IPS DF 6.9 (cell line): Measurements from ENCODE around the gene MYDGF.
A peak's percentile ranks its signal among the peaks of the same experiment; 100 is the strongest.
"Not testable (repeated sequence)": the region's sequence is repeated elsewhere in the genome, so short reads cannot be mapped to it uniquely, and the experiment has no call there.

ENCODE experiments used
- DNase-seq: peaks from one replicate; pipeline ENCODE4 v3.0.0-alpha.2; 2013; ENCODE audit warnings: low read depth, low spot score
- H3K27ac ChIP-seq: one replicate; pipeline ENCODE4 v1.5.1; 2013; ENCODE audit warnings: low read length, control low read depth
- H3K27me3 ChIP-seq: 2 replicates; pipeline ENCODE4 v1.6.1; 2013; ENCODE audit warnings: mild to moderate bottlenecking, low read length; ENCODE audit not compliant: control insufficient read depth, insufficient read depth
- H3K36me3 ChIP-seq: 2 replicates; pipeline ENCODE4 v1.6.1; 2013; ENCODE audit warnings: low read length; ENCODE audit not compliant: control insufficient read depth, insufficient read depth
- H3K4me1 ChIP-seq: 2 replicates; pipeline ENCODE4 v1.6.1; 2013; ENCODE audit warnings: low read length; ENCODE audit not compliant: control insufficient read depth, insufficient read depth
- H3K4me3 ChIP-seq: 2 replicates; pipeline ENCODE4 v1.5.1; 2013; ENCODE audit warnings: mild to moderate bottlenecking, low read length
- H3K9me3 ChIP-seq: 2 replicates; pipeline ENCODE4 v1.6.1; 2013; ENCODE audit warnings: low read length, inconsistent platforms; ENCODE audit not compliant: control insufficient read depth, insufficient read depth
- WGBS: extraction: QIAGEN DNeasy Blood & Tissue Kit; methylation state at CpG from one replicate; pipeline ENCODE4 v1.1.7; 2013; ENCODE audit warnings: mixed read lengths, missing lambda C conversion rate; ENCODE audit not compliant: insufficient read length, insufficient coverage; 5-methylcytosine and 5-hydroxymethylcytosine counted together

Gene MYDGF

DNA sequence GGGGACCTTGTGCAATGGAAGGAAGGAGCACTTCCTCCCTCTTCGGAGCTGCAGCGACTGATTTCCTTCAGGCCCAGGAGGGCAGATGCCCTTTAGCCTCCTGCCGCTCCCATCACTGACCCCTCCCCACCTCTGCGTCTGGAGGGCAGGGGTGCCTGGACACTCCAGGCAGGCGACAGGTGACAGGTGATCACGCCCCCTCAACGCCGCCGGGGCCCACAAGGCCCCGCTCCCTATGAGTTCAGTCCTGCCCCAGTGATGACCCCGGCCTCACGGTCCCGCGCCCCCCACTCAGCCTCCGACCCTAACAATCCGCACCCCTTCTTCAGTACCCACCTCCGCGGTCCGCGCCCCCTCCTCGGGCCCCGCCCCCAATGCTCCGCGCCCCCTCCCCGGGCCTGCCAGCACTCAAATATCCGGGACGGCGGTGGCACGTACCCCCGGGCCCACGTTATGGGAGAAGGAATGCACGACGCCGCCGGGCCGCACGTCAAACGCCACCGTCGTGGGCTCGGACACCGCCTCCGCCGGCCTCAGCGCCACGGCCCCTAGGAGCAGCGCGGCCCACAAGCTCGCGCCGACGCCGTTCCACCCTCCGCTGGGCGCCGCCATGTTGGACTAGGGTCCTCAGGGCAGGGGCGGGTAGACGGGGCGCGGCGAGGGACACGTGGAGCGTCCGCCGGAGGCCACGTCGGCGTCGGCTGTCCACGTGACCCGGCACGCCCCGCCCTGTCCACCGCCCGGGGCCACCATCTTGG, at the start of gene MYDGF:
TSS of gene MYDGF (minus strand) at position 620 of the 758 bp plus-strand sequence. CDS start at position 612, 8 bp downstream.
- WGBS: no CpG with 5 or more reads among the region's 75 CpGs
- Histone ChIP-seq H3K27me3 (no peaks in the 10 kb centered on the region), H3K27ac (no peak within 1 kb of the TSS), H3K4me1 (no peaks in the 10 kb centered on the region), H3K4me3 (peak within 1 kb of the TSS; percentile 94), H3K9me3 (no peaks in the 10 kb centered on the region), H3K36me3 (no peaks in the 10 kb centered on the region)
- peak; percentile 61 for DNase-seq

DNA sequence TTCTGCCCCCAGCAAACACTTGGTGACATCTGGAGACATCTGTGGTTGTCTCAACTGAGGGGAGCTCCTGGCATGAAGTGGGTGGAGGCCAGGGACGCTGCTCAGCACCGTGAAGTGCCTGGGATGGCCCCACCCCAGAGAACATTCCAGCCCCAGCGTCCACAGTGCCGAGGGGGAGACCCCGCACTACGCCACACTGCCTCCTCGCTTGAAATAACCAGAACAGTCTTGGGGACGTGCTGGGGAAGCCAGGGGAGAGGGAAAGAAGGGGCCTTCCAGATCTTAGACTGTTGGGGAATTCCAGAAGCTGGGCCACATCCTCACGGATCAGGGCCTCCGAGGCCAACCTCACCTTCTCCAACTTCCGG, 49.3 kb upstream of the MYDGF start:
- no peaks in the 10 kb centered on the region for H3K27me3 ChIP-seq
- H3K9me3 ChIP-seq: no peaks in the 10 kb centered on the region
- WGBS: no CpG with 5 or more reads among the region's 11 CpGs
- no peak overlapping the region for H3K27ac ChIP-seq
- no peak overlapping the region for H3K4me3 ChIP-seq
- DNase-seq: no peak
- H3K4me1 ChIP-seq: peaks cover 2% of the 10 kb centered on the region; the same call in 1 of the 2 replicates
- peaks cover 19% of the 10 kb centered on the region for H3K36me3 ChIP-seq

DNA sequence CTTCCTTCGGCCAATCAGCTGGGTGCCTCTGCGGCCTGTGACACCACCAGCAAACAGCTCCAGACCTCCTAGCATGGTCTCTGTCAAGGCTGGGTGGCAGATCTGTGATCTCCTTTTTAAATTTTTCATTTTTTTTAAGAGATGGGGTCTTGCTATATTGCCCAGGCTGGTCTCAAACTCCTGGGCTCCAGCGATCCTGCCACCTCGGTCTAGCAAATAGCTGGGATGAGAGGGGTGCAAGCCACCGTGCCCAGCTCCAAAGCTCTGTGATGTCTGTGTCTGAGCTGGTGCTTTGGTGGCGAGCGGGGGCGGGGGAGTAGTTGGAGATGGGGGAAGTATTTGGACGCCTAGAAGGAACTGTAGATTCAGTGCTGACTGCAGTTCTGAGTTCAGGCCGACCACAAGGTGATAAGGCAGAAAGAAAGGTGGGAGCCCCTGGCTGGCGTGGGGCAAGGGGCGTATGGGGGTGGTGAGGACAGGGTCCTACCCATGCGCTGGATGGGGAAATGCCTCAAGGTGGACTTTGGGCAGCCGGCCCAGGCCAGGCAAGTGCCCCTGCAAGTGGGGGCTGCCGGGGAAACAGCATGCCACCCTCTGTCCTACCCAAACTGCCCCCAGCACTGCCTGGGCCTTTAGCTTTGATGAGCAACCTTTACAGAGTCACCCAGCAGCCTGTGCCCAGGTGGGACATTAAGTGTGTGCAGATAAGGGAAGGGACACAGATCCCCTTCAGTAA, 48.0 kb upstream of the MYDGF start:
- DNase-seq: no peak
- WGBS: no CpG with 5 or more reads among the region's 15 CpGs
- H3K27ac ChIP-seq: no peak overlapping the region
- no peak overlapping the region for H3K4me3 ChIP-seq
- peaks cover 2% of the 10 kb centered on the region; the same call in 1 of the 2 replicates for H3K4me1 ChIP-seq
- H3K36me3 ChIP-seq: peaks cover 28% of the 10 kb centered on the region
- no peaks in the 10 kb centered on the region for H3K27me3 ChIP-seq
- H3K9me3 ChIP-seq: no peaks in the 10 kb centered on the region

DNA sequence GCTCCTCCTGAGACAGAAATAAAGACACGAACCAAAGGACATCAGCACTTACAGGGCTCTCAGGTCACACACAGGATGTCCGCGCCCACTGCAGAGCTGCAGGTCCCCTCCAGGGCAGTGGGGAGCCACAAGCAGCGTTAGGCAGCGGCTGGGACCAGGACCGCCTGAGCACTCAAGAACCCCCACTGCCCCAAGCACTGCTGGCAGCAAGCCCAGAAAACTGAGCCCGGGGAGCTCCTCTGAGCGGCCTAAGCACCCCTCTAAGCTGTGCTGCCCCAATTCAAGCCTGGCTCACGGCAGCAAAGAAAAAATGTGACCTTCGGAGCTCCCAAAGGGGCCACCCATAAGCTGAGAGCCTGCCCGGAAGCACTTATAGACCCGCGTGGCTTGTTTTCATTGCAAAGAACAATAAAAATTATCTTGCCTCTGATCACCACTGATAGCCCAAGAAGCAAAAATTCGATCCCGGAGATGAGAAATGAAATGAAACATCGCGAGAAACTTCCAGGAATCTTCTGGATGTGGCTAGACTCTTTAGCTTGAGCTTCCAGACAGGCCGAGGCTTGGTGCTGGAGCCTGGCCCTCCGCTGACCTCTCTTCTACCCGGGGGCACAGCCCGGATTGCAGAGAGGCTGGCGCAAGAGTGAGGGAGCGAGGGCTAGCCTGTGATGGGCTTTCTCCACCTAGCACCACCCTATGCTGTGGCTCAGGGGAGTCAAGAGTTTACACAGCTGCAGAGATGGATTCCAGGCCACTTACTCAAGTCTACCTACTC, 47.2 kb upstream of the MYDGF start:
- no peaks in the 10 kb centered on the region for H3K27me3 ChIP-seq

DNA sequence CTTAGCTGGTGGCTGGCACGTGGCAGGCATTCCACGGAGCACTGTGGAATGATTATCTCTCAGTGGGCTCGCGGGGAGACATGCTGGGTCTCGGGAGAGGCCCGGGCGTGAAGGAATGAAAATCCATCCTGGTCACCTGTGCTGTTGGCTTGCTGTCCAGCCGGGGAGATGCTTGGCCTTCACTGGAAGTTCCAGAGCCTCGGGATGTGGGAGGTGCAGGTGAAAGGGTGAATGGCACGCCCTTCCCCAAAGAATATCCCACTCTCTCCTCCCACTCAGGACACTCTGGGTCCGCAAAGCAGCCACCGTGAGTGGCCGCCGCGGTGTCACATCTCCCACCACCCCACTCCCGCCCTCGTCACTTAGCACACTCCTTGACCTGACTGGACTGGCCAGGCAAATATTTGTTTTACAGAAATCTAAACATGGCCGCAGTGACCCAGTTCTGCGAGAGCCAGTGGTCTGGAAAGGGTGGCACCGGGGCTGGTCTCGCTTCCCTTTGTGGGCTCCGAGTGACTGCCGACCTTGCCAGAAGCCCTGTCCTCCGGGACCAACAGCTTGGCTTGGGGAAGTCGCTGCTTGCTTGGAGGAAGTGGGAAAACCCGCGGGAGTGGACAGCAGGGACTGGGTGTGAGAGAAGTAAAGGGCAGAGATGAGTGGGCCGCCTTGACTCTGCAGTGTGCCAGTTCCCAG, 45.5 kb upstream of the MYDGF start:
- H3K4me3 ChIP-seq: no peak overlapping the region
- DNase-seq: no peak
- no peaks in the 10 kb centered on the region for H3K4me1 ChIP-seq
- WGBS: no CpG with 5 or more reads among the region's 28 CpGs
- H3K9me3 ChIP-seq: no peaks in the 10 kb centered on the region
- H3K27me3 ChIP-seq: no peaks in the 10 kb centered on the region
- no peak overlapping the region for H3K27ac ChIP-seq
- H3K36me3 ChIP-seq: peaks cover 42% of the 10 kb centered on the region

More for the DNA sequence above, 47.2 kb upstream of the MYDGF start:
- no peak for DNase-seq
- no CpG with 5 or more reads among the region's 23 CpGs for WGBS
- Histone ChIP-seq H3K27ac (no peak overlapping the region), H3K36me3 (peaks cover 36% of the 10 kb centered on the region), H3K9me3 (no peaks in the 10 kb centered on the region), H3K4me1 (no peaks in the 10 kb centered on the region; the same call in 1 of the 2 replicates), H3K4me3 (no peak overlapping the region)

DNA sequence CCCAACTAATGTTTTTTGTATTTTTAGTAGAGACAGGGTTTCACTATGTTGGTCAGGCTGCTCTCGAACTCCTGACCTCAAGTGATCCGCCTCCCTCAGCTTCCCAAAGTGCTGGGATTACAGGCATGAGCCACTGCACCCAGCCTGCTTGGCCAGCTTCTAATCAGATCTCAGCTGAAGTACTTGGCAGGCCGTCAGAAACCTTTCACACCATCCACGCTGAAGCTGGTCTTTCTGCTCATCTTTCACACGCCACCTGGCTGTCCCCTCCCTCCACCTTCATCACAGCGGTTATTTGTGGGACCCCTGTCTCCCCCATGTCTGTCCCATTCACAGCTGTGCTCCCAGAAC, 45.0 kb upstream of the MYDGF start:
- not testable (repeated sequence) for H3K4me3 ChIP-seq, H3K4me1 ChIP-seq, H3K27ac ChIP-seq, H3K27me3 ChIP-seq, DNase-seq, H3K9me3 ChIP-seq
- peaks cover 42% of the 10 kb centered on the region for H3K36me3 ChIP-seq
- WGBS: no CpG with 5 or more reads among the region's 6 CpGs

DNA sequence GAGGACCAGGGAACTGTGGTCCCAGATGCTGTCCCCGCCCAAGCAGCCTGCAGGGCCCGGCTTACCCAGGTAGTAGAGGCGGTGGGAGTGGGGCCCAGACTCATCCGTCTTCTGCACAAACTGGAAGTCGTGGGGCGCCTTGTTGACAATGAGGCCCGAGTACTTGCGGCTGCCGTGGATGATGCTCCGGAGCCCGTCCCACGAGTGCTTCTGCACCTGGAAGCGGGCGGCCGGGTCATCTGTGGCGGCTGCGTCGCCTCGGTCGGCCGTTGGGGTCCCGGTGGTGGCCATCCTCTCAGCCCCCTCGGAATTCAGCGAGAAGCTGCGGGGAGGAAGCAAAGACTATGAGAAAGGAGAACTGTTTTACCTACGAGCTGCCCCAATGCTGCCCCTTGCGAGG, 43.9 kb upstream of the MYDGF start:
- Histone ChIP-seq H3K27ac (no peak overlapping the region), H3K36me3 (peaks cover 42% of the 10 kb centered on the region), H3K4me1 (no peaks in the 10 kb centered on the region), H3K27me3 (no peaks in the 10 kb centered on the region), H3K9me3 (no peaks in the 10 kb centered on the region), H3K4me3 (no peak overlapping the region; the same call in 1 of the 2 replicates)
- no CpG with 5 or more reads among the region's 27 CpGs for WGBS
- no peak for DNase-seq

DNA sequence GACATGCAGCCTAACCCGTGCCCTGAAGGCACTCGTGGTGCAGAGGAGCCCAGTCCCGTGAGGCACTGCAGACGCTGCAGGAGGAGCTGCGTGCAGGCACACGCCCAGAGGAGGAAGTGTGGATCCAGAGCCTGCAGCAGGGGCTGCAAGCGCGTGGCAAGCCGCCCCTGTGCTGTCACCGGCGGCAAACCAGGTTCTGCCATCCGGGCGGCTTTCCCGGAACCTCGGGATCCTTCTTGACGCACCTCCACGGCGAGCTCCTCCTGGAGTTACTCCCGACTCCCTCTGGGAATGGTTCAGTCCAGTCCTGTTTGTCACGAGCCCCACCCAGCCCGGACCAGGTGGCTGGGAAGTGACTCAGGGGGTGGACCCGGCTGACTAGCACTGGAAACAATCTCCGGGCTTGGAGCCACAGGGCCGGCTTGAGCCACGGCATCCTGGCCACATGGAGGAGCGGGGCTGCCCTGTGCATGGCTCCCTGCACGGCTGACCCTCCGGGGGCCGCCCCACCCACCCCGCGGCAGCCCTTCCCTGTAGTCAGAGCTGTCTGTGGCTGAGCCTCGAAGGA, 43.3 kb upstream of the MYDGF start:
- no CpG with 5 or more reads among the region's 32 CpGs for WGBS
- Histone ChIP-seq H3K4me3 (no peak overlapping the region), H3K9me3 (no peaks in the 10 kb centered on the region), H3K4me1 (no peaks in the 10 kb centered on the region), H3K36me3 (peaks cover 39% of the 10 kb centered on the region), H3K27me3 (no peaks in the 10 kb centered on the region), H3K27ac (no peak overlapping the region)
- no peak for DNase-seq

DNA sequence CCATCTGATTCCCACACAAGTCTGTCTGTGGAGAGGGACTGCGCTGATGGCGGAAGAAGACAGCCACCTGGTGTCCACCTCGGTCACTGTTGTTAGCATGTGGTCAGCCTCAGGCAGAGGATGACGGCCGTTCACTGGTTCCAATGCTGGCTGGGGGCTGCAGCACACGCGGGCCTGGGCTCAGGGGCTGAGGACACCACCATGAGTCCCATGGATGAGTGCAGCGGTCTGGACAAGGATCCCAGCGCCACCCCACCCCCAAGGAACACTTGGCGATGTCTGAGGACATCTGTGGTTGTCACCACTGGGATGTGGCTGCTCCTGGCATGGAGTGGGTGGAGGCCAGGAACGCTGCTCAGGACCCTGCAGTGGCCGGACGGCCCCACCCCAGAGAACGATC, 42.6 kb upstream of the MYDGF start:
- no peak for DNase-seq
- Histone ChIP-seq H3K4me3 (no peak overlapping the region; the same call in 1 of the 2 replicates), H3K9me3 (no peaks in the 10 kb centered on the region), H3K36me3 (peaks cover 35% of the 10 kb centered on the region), H3K4me1 (no peaks in the 10 kb centered on the region), H3K27ac (no peak overlapping the region), H3K27me3 (no peaks in the 10 kb centered on the region)
- no CpG with 5 or more reads among the region's 14 CpGs for WGBS

DNA sequence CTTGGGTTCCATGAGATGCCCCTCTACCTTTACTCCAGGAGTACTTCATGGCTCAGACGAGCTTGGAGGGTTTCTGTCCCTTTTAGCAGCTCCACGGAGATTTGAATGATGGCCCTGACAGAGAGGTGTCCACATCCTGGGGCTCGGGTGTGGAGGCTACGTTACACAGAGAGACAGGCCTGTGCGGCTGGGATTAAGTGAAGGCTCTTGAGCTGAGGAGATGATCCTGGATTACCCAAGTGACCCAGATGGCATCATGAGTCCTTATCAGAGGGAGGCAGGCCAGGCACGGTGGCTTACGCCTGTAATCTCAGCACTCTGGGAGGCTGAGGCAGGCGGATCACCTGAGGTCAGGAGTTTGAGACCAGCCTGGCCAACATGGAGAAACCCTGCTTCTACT, 41.1 kb upstream of the MYDGF start:
- Histone ChIP-seq H3K36me3 (peaks cover 29% of the 10 kb centered on the region), H3K27me3 (no peaks in the 10 kb centered on the region), H3K9me3 (no peaks in the 10 kb centered on the region), H3K4me1 (no peaks in the 10 kb centered on the region), H3K4me3 (no peak overlapping the region), H3K27ac (no peak overlapping the region)
- no peak for DNase-seq
- WGBS: no CpG with 5 or more reads among the region's 8 CpGs
